Neural crest cell (in vitro differentiated cells): Measurements from ENCODE around the gene SMIM38. TPM values are rescaled to one million over a fixed set of nuclear protein-coding genes. Genes with fewer than 3 reads are reported as not detected.
A peak's percentile ranks its signal among the peaks of the same experiment; 100 is the strongest.

ENCODE experiments used
- DNase-seq: peaks from one replicate; pipeline ENCODE4 v3.0.0; 2021; ENCODE audit warnings: low read depth, mixed read lengths, low spot score
- H3K27ac Mint-ChIP-seq: one replicate; pipeline ENCODE4 v1.8.0; 2021; ENCODE audit warnings: mild to moderate bottlenecking, mixed read lengths; ENCODE audit not compliant: unreplicated experiment
- H3K27me3 Mint-ChIP-seq: 2 replicates; pipeline ENCODE4 v1.8.0; 2021; ENCODE audit warnings: low read depth, mild to moderate bottlenecking, mixed read lengths
- H3K36me3 Mint-ChIP-seq: 2 replicates; pipeline ENCODE4 v1.8.0; 2021; ENCODE audit warnings: low read depth, mild to moderate bottlenecking, mixed read lengths
- H3K4me1 Mint-ChIP-seq: 2 replicates; pipeline ENCODE4 v1.8.0; 2021; ENCODE audit warnings: mixed read lengths
- H3K4me3 Mint-ChIP-seq: one replicate; pipeline ENCODE4 v1.8.0; 2021; ENCODE audit warnings: mild to moderate bottlenecking, mixed read lengths
- H3K9me3 Mint-ChIP-seq: 2 replicates; pipeline ENCODE4 v1.8.0; 2021; ENCODE audit warnings: mixed read lengths
- total RNA-seq: library from RNA; stranded (reverse); gene quantifications from 2 replicates; pipeline ENCODE4 v1.2.1, GENCODE V29; 2021
- TF ChIP-seq, protein P1 (sequence below): fragments of 200-600 bp; sonication (generic); conservative IDR thresholded peaks from 2 replicates; pipeline ENCODE4 v1.5.0; 2021; ENCODE audit warnings: antibody characterized with exemption, mild to moderate bottlenecking

SMIM38 gene
- total RNA-seq, 1 donor from 2014 or later = 1.4 TPM

DNA sequence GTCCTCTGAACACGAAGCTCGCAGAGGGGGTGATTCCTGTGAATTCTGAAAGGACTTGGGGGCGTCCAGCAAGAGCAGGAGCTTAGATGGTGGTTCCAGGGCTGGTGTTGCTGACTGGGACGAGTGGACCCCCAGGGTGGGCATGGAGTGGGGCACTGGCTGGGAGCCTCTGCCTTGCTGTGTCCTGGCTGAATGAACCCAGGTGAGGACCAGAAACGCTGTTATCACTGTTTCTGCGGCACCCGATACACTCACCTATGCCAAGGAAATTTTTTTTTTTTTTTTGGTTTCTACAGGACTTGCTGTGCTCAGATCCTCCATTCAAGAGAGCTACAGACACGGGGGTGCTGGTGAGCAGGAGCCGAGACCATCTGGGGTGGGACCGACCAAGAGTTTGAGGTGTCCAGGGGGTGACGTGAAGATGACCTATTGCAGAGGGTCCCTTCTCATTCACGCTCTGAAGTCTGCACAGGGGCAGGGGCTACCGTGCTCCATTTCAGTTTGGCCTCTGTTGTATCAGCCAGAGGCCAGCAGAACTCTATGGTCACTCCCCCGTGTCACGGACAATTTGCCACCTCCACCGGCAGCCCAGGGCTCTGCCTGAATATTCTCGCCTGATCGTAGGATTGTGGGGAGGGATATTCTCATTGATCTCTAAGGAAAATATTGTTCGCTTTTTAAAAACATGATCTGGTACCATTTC, 3.6 kb downstream of the SMIM38 start:
- no peaks in the 10 kb centered on the region for H3K27me3 Mint-ChIP-seq
- H3K27ac Mint-ChIP-seq = peak overlapping the region; percentile 81
- H3K4me1 Mint-ChIP-seq = peaks cover 53% of the 10 kb centered on the region
- H3K36me3 Mint-ChIP-seq = peaks cover 13% of the 10 kb centered on the region
- TF ChIP-seq, protein P1, sequence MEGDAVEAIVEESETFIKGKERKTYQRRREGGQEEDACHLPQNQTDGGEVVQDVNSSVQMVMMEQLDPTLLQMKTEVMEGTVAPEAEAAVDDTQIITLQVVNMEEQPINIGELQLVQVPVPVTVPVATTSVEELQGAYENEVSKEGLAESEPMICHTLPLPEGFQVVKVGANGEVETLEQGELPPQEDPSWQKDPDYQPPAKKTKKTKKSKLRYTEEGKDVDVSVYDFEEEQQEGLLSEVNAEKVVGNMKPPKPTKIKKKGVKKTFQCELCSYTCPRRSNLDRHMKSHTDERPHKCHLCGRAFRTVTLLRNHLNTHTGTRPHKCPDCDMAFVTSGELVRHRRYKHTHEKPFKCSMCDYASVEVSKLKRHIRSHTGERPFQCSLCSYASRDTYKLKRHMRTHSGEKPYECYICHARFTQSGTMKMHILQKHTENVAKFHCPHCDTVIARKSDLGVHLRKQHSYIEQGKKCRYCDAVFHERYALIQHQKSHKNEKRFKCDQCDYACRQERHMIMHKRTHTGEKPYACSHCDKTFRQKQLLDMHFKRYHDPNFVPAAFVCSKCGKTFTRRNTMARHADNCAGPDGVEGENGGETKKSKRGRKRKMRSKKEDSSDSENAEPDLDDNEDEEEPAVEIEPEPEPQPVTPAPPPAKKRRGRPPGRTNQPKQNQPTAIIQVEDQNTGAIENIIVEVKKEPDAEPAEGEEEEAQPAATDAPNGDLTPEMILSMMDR = no peak
- DNase-seq = no peak
- peaks cover 16% of the 10 kb centered on the region for H3K9me3 Mint-ChIP-seq
- H3K4me3 Mint-ChIP-seq = no peak overlapping the region

DNA sequence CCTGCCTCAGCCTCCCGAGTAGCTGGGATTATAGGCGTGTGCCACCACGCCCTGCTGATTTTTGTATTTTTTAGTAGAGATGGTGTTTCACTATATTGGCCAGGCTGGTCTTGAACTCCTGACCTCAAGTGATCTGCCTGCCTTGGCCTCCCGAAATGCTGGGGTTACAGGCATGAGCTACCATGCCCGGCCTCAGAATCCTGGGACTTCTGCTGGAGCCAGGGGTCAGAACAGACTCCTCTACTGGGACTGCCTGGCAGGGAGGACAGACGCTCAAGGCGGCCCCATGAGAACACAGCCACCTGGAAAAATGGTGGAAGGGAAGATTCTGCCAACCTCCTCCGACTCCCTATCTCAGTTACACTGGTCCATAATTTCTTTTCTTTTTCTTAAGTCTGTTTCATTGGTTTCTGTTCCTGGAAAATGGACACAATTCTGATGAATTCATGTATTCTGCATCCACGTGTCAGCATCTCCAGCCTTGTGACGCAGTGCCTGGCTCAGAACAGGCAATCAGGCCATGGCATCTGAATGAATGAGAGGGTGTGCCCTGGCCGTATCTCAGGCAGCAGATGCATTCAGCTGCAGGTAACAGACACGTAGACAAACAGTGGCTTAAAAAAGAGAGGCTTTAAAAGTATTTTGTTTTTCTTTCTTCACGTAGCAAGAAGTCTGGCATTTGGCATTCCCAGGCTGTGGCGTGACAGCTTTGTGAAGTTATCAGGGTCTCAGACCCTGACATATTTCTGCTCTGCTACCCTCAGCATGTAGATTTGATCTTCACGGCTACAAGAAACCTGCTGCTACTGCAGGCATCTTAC, 4.8 kb downstream of the SMIM38 start:
- Mint-ChIP-seq H3K4me1 (peaks cover 56% of the 10 kb centered on the region), H3K9me3 (peaks cover 19% of the 10 kb centered on the region), H3K27ac (no peak overlapping the region), H3K36me3 (peaks cover 13% of the 10 kb centered on the region), H3K4me3 (no peak overlapping the region), H3K27me3 (no peaks in the 10 kb centered on the region)
- TF ChIP-seq, protein P1 = no peak
- DNase-seq = no peak

DNA sequence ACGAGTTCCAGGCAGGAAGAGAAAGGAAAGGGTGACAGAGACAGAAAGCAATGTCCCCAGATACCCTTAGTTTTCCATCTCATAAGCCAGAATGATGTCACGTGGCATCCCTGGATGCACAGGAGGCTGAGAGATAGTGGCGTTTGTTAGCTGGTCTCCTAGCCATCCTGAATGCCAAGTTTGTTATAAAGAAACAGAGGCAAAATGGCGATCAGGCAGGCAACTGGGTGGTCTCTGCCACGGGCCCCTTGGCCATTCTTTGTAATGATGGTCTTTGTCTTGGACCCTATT, 5.3 kb downstream of the SMIM38 start:
- H3K27me3 Mint-ChIP-seq = no peaks in the 10 kb centered on the region
- TF ChIP-seq, protein P1 = no peak
- no peak overlapping the region for H3K4me3 Mint-ChIP-seq
- peaks cover 20% of the 10 kb centered on the region for H3K9me3 Mint-ChIP-seq
- H3K36me3 Mint-ChIP-seq = peaks cover 13% of the 10 kb centered on the region
- peaks cover 53% of the 10 kb centered on the region for H3K4me1 Mint-ChIP-seq
- H3K27ac Mint-ChIP-seq = no peak overlapping the region
- DNase-seq = no peak

DNA sequence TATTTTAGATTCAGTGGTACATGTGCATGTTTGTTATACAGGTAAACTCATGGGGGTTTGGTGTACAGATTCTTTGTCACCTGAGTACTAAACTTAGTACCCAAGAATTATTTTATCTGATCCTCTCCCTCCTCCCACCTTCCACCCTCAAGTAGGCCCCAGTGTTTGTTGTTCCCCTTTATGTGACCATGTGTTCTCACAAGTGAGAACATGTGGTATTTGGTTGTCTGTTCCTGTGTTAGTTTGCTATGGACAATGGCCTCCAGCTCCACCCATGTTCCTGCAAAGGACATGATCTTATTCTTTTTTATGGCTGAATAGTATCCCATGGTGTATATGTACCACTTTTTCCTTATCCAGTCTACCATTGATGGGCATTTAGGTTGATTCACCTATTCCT, 6.8 kb downstream of the SMIM38 start:
- H3K36me3 Mint-ChIP-seq = peaks cover 13% of the 10 kb centered on the region
- H3K9me3 Mint-ChIP-seq = peaks cover 20% of the 10 kb centered on the region
- H3K4me1 Mint-ChIP-seq = peaks cover 51% of the 10 kb centered on the region
- H3K27ac Mint-ChIP-seq = no peak overlapping the region
- TF ChIP-seq, protein P1 = no peak
- no peaks in the 10 kb centered on the region for H3K27me3 Mint-ChIP-seq
- H3K4me3 Mint-ChIP-seq = no peak overlapping the region
- DNase-seq = no peak

DNA sequence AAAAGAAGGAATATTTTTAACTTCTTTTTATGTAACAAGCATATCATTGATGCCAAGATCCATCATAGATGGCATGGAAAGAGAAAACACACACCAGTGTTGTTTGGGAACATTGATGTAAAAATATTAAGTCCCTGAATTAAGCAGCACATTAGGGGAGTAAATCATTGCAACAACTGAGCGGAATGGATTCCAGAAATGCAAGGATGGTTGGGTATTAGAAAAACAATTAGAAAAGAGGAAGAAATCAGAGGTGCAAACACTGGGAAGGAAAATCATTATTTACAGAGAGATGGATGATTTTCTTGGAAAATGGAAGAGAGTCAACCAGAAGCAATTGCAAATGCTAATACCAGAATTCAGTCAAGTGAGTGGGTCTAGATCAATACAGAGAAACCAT, 8.1 kb downstream of the SMIM38 start:
- Mint-ChIP-seq H3K36me3 (peaks cover 13% of the 10 kb centered on the region), H3K4me3 (no peak overlapping the region), H3K27ac (no peak overlapping the region), H3K9me3 (peaks cover 20% of the 10 kb centered on the region), H3K27me3 (peaks cover 2% of the 10 kb centered on the region), H3K4me1 (peaks cover 44% of the 10 kb centered on the region)
- TF ChIP-seq, protein P1 = no peak
- no peak for DNase-seq
